ENCODE data around the gene C1QTNF1. TPM values are rescaled to one million over a fixed set of nuclear protein-coding genes. Genes with fewer than 3 reads are reported as not detected.

The C1QTNF1 gene
- total RNA-seq, 2 donors from 2014 or later: 377 to 765 TPM

DNA sequence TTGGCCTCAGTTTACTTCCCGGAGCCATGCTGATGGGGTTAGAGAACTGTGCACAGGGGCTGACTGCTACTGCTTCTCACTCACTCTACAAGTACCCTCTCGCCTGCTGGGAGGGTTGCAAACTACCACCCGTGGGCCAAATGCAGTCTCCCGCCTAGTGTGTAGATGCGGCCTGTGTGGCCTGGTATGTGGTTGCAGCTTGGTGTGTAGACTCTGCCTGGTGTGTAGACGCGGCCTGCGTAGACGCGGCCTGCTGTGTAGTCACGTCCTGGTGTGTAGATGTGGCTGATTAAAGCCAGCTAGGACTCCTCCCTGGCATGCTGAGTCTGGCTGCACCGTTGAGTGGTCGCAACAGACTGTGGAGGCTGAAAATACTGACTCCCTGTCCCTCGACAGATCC is 21.7 kb upstream of the C1QTNF1 start:
- no peak for DNase-seq
- ATAC-seq: no peak
- intact Hi-C loops (cut with DNase I): no loop called here

DNA sequence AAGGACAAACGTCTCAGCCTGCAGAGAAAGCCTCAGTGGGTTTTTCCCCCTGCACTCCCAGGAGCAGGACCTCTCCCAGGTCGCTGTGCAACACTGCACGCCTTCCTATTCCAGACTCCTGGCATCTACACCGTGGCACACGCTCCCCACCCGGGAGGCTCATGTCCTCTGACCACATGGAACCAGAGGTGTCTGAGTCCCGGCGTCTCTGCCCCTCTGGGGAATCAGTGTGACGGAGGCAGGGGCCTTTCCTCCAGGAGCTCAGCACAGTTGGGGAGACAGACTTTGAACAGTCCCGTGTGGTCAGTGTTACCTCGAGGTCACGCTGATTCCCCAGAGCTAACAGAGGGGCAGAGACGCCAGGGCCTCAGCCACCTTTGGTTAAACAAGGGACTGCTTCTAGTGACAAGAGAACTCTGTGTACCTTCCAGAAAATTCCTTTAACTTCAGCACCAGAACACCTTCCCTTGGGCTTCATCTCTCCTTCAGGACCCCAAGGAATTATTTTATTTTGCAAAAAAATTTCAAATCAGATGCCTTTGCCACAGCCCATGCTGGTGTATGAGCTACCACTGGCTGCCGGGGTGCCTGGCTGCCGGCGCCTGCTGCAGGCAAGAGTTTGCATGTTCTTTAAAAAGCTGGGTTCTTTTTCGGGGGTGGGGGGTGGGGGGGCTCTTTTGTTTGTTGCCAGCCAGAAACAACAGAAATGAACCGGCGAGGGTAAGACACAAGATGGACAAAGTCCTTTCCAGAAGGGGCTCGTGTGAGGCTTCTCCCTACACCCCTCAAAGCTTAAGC is 21.0 kb upstream of the C1QTNF1 start:
- DNase-seq (no peak), ATAC-seq (peak in 1 of 2 donors; percentile 27)
- intact Hi-C loops (cut with DNase I): no loop called here

DNA sequence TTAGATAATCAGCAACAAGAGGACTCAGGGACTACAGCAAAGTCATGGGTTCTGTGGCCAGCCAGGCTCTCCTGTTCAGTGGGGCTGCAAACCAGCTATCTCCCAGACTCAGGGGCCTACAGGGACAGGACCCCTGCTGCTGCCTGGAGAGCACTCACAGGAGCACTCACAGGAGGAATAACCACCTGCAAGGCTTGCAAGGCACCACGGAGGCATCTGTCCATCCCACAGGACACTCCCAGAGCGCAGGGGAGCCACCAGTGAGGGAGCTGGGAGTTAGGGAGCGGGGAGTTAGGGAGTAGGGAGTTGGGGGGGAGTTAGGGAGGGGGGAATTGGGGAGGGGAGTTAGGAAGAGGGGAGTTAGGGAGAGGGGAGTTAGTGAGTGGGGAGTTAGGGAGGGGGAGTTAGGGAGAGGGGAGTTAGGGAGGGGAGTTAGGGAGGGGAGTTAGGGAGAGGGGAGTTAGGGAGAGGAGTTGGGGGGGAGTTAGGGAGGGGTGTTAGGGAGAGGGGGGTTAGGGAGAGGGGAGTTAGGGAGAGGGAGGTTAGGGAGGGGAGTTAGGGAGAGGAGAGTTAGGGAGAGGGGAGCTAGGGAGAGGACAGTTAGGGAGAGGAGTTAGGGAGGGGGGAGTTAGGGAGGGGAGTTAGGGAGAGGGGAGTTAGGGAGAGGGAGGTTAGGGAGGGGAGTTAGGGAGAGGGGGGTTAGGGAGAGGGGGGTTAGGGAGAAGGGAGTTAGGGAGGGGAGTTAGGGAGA is 20.1 kb upstream of the C1QTNF1 start:
- no peak for ATAC-seq
- intact Hi-C loops (cut with DNase I): no loop called here
- DNase-seq: no peak

DNA sequence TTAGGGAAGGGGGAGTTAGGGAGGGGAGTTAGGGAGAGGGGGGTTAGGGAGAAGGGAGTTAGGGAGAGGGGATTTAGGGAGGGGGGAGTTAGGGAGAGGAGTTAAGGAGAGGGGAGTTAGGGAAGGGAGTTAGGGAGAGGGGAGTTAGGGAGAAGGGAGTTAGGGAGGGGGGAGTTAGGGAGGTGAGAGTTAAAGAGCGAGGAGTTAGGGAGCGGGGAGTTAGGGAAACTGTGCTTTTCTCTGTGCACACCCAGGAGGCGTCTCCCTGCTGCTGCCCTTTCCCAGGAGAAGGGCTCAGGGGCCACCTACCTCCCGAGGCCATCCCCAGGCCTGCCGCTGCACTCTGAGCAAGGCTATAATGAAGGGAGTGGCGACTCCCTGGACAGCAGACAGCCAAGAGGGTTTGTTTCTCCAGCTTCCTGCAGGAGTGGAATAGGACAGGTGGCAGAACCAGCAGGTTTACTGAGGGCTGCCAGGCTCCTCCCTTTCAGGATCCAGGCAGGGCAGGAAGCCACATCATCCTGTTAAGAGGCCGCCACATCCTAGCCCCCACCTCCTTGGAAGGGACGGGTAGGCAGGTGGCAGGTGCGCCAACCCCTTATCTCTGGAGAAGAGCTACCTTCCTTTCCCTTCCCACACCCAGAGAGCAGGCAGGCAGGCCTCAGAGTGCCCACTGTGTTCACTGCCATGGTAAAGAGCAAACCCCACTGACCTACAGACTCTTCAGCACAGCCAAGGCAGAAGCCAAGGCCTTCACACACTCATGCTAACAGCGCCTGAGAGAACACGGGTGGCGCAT is 18.7 kb upstream of the C1QTNF1 start:
- intact Hi-C loops (cut with DNase I): no loop called here
- DNase-seq: no peak

DNA sequence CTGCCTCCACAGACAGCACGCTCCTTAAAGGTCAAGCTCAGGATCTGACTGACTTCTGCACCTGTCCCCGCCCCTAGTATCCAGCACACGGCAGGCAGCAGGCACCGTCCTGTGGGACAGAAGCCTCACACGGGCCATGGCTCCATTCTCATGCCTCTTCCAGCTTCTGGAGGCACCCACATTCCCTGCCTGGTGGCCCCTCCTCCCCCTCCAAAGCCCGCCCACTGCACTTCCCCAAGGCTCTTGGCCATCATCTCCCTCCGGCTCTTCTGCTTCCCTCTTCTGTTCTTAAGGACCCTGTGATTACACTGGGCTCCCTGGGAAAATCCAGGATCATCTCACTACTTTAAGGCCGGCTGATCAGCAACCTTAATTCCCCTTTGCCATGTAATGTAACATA is 17.9 kb upstream of the C1QTNF1 start:
- ATAC-seq (no peak), DNase-seq (no peak)
- intact Hi-C loops (cut with DNase I): no loop called here

More for the DNA sequence above, 18.7 kb upstream of the C1QTNF1 start:
- no peak for ATAC-seq

DNA sequence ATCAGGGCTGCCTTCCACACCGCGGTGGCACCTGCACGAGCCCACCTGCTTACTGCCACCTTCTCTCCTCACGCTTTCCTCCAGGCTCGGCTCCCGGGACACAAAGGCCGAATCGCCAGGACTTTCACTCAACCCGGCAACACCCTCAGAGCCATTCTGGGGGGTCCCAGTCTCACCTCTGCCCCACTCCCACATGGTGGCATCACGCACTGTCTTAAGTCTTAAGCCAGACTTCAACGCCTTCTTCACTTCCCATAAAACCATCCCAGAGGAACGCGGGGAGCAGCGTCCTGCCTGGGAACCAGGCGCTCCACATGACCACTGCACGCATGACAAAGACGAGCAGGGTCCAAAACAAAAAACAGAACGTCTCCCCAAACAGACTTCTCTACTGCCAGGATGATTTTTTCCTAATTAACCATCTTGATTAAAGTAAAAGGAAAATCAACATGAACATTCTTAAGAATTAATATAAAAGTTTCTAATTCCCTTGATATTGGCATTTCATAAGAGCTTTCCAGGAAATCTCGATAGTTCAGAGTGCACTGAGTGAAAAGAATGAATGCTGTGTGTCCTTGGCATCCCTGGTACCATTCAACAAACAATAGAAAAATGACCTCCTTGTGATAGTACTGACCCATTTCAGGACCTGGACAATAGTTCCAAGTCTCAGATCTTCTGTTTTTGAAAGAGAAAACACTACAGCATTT is 17.0 kb upstream of the C1QTNF1 start:
- DNase-seq: no peak
- no peak for ATAC-seq
- intact Hi-C loops (cut with DNase I): no loop called here

DNA sequence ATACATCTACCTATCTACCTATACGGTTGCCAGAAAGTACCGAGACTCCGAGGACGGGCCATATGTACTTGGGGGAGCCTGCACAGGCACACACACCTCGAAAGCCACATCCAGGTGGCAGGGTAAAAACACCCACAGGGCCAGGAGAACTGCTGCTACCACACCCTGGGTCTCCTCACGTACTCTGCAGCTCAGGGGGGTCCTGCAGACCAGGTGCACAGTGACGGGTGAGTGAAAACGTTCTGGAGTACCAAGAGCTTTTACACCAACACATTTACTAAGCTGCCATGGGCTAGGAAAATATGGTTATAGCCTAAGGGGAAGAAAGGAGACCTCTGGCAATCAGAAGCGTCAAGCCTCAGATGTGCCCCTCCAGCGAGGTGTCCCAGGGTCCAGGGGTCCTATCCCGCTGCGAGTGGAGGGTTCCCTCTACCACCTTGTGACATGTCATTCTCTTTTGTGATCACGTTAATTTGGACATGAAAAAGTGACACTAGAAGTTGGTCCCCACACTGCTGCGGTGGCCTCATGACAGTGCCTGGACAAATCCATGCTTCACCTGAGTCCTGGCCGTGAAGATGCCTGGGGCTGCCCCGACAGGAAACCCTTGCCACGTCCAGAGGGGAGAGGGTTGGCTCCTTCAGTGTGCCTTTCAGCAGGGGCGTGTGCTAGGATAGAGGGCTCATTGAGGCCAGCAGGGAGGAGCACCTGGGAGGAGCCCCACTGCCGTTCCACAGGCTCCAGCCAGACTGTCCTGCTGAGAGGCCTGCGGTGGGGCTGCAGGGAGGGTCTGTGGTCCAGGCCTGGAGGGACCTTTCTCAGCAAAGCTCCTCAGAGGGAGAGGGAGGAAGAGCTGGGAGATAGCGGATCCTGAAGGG is 16.2 kb upstream of the C1QTNF1 start:
- DNase-seq (no peak), ATAC-seq (no peak)
- intact Hi-C loops (cut with DNase I): loop anchor here in 1 of 2 donors (2.0 kb wide), 1 partner anchor 67 kb away; the partner anchor contains the start of gene ENGASE

DNA sequence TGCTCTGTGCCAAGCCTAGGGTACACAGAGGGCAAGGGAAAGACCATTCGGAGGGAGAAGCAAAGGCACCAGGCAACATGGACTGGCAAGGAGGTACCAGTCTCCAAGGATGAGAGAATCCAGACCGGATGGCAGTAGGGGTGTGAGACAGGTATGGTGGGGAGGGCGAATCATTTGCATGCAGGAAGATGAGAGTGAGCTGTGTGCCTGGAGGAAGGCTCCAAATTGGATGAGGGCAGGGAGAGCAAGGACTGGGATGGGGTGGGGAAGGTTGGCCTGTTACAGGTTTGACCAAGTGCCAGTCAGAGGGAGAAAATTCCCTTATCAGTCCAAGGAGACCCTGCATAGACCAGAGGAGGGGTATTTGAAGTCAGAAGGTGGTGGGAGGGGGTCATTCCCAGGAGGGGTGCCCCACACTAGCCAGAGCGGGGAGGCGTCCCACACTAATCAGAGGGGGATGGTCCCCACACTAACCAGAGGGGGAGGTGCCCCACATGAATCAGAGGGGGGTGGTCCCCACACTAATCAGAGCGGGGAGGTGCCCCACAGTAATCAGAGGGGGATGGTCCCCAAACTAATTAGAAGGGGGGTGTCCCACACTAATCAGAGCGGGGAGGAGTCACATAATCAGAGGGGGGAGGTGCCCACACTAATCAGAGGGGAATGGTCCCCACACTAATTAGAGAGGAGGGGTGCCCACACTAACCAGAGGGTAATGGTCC is 15.1 kb upstream of the C1QTNF1 start:
- DNase-seq (no peak), ATAC-seq (peak in 1 of 2 donors; percentile 17)
- intact Hi-C loops (cut with DNase I): loop anchor here in 1 of 2 donors (2.0 kb wide), 1 partner anchor 66 kb away; the partner anchor contains the start of gene ENGASE

DNA sequence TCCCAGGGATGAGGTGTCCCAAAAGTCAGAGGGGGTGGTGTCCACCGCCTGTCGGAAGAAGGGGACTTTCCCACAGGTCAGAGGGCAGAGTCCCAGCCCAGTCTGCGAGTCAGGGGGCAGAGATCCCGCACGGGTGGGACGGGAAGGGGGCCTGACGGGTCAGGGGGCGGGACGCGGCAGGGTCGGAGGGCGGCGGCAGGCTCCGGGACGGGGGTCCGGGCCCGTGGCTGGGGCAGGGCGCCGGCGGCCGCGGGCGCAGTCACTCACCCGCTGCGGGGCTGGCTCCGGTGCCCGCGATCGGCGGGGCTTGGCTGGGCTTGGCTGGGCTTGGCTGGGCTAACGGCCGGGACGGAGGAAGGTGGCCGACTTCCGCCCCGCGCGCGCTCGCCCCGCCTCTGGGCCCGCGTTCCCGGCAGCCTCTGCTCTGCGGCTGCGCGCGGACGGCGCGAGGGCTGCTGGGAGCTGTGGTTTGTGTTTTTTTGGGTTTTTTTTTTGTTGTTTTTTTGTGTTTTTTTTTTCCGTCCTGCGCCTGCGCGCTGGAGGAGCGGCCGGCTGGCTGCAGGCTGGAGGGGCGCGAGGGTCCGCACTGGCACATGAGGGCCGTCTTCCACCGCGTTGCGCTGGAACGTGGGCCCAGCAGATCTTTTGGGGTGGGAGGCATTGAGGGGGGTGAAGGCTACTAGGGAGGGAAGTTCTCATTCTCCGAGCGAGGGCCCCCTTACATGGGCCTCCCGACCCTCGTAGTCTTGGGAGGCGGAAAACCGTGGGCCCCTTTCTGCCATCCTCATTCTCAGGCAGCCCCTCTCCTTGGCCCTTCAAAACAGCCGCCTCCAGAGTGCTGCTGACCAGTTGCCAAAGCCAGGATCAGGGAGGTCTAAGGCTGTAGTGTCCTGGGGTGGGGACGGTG is 14.3 kb upstream of the C1QTNF1 start, which contains the start of gene CANT1:
Gene CANT1, minus strand, starts transcription at position 368 of the 907 bp plus-strand sequence. CDS start 12,142 bp downstream, outside the sequence.
- intact Hi-C loops (cut with DNase I): loop anchor here in 1 of 2 donors (2.0 to 10.0 kb wide), 2 partner anchors 65 to 385 kb away; partner anchors contain the start of gene ENGASE
- peak; percentile 90 for DNase-seq
- ATAC-seq: peak; percentile 96 to 99

DNA sequence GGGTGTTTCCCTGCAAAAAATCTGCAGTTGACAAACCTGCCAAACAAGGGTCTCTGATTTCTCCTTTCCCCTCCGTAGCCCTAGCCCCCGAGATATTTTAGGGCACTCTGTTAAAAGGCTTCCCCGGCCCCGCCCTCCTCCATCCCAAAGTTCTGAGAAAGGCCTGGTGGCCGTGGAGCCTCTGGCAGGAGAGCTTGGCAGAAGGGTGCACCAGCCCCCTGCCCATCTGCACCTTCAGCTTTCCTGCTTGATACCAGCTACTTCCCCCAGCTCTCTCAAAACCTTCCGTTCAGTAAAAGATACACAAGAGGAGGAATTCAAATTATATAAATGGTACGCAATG is 13.7 kb upstream of the C1QTNF1 start:
- ATAC-seq (no peak), DNase-seq (peak; percentile 23)
- intact Hi-C loops (cut with DNase I): loop anchor here in 1 of 2 donors (10.0 kb wide), 1 partner anchor 385 kb away; no protein-coding TSS in a partner anchor

DNA sequence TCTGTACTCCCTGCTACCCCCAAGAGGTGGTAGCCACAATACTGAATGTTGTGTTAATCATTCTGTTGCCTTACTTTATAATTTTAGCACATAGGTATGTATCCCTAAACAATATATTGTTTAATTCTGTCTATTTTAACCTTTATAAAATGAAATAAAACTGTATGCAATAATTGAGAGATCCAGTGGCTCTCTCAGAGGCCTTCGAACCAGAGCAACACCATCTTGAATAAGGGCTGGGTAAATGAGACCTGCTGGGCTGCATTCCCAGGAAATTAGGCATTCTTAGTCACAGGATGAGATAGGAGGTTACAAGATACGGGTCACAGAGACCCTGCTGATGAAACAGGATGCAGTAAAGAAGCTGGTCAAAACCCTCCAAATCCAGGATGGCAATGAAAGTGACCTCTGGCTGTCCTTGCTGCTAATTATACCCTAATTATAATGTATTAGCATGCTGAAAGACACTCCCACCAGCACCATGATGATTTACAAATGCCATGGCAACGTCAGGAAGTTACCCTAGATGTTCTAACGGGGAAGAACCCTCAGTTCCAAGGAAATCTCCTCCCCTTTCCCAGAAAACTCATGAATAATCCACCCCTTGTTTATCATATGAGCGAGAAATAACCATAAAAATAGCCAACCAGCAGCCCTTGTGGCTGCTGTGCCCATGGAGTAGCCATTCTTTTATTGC is 12.4 kb upstream of the C1QTNF1 start:
- no peak for ATAC-seq
- intact Hi-C loops (cut with DNase I): loop anchor here in 1 of 2 donors (10.0 kb wide), 1 partner anchor 383 kb away; no protein-coding TSS in a partner anchor
- peak; percentile 16 for DNase-seq

DNA sequence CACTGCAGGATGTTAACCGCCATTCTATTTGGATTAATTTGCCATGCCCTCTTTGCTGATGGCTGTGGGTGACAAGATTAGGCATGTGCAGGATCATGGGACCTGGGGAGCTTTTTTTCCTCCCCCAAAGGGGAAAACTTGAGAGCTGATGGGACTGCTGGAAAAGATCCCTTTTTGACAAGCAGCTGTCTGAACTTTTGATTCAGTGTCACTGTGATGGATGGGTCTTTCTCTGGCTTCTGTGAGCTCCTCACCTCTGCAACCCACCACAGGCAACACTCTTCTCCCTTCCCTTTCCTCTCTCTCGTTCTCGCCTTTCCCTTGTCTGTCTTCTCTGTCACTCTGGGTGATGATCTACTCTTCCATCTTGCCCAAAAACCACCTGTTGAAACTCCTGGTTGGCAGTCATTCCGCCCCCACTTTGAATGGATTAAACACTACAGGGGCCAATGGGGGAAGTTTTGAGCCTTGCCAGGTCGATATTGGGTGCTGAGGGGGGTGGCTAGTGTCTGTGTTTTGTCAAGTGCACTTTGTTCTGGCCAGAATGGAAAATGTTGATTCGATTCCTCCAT is 11.3 kb upstream of the C1QTNF1 start:
- ATAC-seq: no peak
- no peak for DNase-seq
- intact Hi-C loops (cut with DNase I): loop anchor here in 1 of 2 donors (10.0 kb wide), 1 partner anchor 382 kb away; no protein-coding TSS in a partner anchor

DNA sequence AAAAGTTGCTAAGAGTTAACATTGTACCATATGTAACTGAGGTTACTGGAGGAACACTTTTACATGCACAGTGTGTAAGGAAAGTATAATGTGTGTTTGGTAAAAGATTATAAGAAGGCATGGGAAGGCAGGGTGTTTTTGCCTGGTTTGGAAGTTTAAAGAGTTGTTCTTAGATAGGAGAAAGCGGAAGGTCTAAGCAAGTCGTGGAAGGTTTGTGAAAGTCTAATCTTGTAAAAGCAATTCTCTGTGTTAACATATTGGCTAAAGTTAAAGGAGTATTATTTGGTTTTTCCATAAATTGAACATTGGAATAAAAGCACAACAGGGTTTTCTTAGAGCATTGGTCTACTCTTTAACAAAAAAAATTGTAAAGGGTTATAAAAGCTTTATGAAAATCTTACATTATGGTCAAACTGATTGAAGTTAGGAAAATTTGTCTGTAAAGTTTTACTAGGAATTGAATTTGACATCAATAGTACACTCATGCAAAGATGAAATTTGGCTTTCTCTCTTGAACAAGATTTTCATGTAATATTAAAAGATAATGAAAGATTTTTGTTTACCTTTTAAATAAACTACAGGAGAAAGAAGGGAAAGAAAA is 9.7 kb upstream of the C1QTNF1 start:
- intact Hi-C loops (cut with DNase I): loop anchor here in 1 of 2 donors (10.0 kb wide), 1 partner anchor 381 kb away; no protein-coding TSS in a partner anchor
- no peak for DNase-seq
- ATAC-seq: no peak

DNA sequence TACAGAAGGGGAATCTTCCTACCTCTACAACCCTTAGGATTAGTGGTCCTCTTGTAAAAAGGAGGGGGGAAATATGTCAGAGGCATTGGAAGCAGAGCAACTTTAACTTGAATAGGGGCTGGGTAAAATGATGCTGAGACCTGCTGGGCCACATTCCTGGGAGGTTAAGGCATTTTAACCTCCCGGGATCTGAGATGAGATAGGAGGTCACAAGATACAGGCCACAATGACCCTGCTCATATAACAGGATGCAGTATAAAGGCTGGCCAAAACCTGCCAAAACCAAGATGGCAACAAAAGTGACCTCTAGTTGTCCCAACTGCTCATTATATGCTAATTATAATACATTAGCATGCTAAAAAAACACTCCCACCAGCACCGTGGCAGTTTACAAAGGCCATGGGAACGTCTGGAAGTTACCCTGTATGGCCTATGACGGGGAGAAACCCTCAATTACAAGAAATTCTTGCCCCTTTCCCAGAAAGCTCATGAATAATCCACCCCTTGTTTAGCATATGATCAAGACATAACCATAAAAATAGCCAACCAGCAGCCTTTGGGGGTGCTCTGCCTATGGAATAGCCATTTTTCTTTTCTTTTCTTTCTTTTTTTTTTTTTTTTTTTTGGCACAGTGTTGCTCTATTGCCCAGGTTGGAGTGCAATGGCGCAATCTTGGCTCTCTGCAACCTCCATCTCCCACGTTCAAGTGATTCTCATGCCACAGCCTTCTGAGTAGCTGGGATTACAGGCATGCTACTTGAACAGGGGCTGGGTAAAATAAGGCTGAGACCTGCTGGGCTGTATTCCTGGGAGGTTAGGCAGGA is 6.2 kb upstream of the C1QTNF1 start:
- DNase-seq: peak; percentile 23
- intact Hi-C loops (cut with DNase I): loop anchor here in 1 of 2 donors (10.0 kb wide), 1 partner anchor 377 kb away; no protein-coding TSS in a partner anchor
- ATAC-seq: no peak

All from left cardiac atrium (tissue), 4 donors.